NCI-H748 (cell line): ENCODE measurements around the gene GATD1.

Experiments used
- DNase-seq: peaks from one replicate; lab custom pipeline; 2025; ENCODE audit not compliant: unreplicated experiment; lab: John Stamatoyannopoulos, UW

The GATD1 gene

GRCh38 chr11:777288-778255, at the start of gene GATD1:
Gene GATD1 (minus strand): TSS chr11:777487. CDS start chr11:777462, 25 bp downstream.
- peak; percentile 90 for DNase-seq

GRCh38 chr11:826836-827145, 49.5 kb upstream of the GATD1 start:
- DNase-seq, result no peak

GRCh38 chr11:826227-826621, 48.9 kb upstream of the GATD1 start:
- DNase-seq, result no peak

- DNase-seq, result no peak
These were observed 48.3 kb upstream of the GATD1 start for GRCh38 chr11:825366-826226.

GRCh38 chr11:824942-825341, 47.7 kb upstream of the GATD1 start:
- peak; percentile 41 for DNase-seq

- peak; percentile 88 for DNase-seq
These were observed 47.1 kb upstream of the GATD1 start for GRCh38 chr11:824292-824880.

- peak; percentile 62 for DNase-seq
These were observed 46.4 kb upstream of the GATD1 start for GRCh38 chr11:823441-824291.

GRCh38 chr11:821512-822371, 44.5 kb upstream of the GATD1 start:
- DNase-seq, result no peak

GRCh38 chr11:820655-821511, 43.6 kb upstream of the GATD1 start:
- no peak for DNase-seq

GRCh38 chr11:819943-820649, 42.8 kb upstream of the GATD1 start:
- peak; percentile 93 for DNase-seq

GRCh38 chr11:819129-819931, 42.0 kb upstream of the GATD1 start:
- DNase-seq, result peak; percentile 92

- no peak for DNase-seq
These were observed 41.3 kb upstream of the GATD1 start, which contains the start of gene PNPLA2 for GRCh38 chr11:818396-819128. Gene PNPLA2 (plus strand): TSS chr11:818914. CDS start chr11:819719, 805 bp downstream.

- no peak for DNase-seq
These were observed 39.1 kb upstream of the GATD1 start for GRCh38 chr11:816433-816779.

- DNase-seq, result no peak
These were observed 38.6 kb upstream of the GATD1 start for GRCh38 chr11:815675-816432.

GRCh38 chr11:813456-814096, 36.3 kb upstream of the GATD1 start:
- DNase-seq, result no peak
